DMS79 treated with DMSO at 0.1 percent for 48 hours (cell line): Measurements from ENCODE around the gene TBC1D1.

Experiments used
- DNase-seq: peaks from one replicate; lab custom pipeline; 2025; lab: John Stamatoyannopoulos, UW

Gene TBC1D1

DNA sequence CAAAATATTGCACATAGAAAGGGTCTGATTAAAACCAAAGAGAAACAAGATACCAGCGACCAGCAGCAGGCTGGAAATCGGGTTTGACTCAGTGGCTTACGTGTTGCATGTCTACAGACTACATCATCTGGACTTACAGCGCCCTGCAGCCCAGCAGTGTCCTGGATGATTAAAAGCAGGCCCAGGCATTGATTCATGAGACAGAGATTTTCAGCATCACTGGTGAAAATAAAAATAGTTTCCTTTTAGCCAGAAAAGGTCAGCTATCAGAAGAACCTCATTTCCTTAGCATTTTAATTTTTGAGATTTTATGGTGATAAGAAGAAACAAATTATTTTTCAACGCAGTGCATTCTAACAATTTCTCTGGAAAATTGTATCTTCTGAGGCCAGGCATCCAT is 259.9 kb downstream of the TBC1D1 start:
- DNase-seq: no peak

DNA sequence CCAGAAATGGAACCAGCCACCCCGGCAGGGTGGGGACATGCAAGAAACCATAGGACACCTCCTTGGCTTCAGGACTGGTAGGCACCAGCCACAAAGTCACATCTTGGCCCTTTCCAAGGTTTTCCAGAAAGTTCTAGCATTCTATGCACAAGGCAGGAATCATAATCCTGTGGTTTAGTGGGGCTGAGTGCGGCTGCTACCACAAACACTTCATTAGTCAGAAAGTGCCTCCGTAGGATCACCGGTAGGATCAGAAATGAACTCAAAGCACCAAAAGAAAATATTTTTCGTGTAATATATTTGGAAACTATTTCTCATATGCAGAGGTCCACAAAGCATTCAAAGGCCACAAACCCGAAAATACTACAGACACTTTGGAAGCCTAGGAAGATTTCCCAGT is 261.0 kb downstream of the TBC1D1 start:
- DNase-seq: no peak

DNA sequence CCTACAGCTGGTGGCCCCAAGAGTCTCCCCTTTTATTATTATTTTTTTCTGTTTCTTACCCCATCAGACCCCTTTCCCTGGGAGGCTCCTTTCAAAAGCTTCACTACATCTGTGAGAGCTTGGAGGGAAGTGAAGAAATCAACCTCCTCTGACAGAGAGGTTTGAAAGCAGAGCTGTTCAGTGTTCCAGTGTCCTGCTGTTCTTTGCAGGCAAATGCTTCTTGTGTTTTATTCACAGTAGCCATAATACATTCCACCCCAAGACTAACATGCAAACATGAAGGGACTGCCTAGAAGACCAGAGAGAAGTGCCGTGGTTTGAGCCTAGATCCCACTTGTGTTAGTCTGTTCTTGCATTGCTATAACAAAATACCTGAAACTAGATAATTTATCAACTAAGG is 261.4 kb downstream of the TBC1D1 start:
- DNase-seq: no peak

DNA sequence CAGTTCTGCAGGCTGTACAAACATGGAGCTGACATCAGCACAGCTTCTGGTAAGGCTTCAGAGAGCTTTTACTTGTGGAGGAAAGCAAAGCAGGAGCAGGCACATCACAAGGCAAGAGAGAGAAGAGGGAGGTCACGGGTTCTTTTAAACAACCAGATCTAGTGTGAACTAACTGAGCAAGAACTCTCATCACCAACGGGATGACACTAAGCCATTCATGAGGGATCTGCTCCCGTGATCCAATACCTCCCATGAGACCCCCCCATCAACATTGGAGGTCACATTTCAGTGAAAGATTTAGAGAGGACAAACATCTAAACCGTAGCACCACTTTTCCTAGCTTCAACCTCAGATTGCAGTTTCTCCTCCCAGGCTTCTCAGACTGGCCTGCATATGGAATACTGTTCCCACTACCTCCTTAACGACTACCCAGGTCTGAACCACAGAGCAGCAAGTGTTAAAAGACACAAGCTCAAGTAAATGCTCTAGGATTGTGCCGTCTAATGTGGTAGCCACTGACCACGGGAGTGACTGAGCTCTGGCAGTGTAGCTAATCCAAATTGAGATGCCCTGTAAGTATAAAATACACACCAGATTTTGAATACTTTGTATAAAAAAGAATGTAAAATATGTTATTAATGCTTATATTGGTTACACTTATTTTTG is 262.0 kb downstream of the TBC1D1 start:
- DNase-seq: no peak

DNA sequence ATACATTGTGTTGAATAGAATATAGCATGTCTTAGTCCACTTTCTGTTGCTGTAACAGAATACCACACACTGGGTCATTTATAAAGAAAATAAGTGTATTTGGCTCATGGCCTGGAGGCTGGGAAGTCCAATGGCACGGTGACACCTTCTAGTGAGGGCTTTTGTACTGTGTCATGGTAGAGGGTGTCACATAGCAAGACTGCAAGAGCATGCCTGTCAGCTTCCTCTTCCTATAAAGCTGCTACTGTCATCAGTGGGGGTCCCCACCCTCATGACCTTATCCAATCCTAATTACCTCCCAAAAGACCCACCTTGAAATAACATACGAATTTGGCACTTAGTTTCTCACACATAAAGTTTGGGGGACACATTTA is 262.5 kb downstream of the TBC1D1 start:
- DNase-seq: no peak

DNA sequence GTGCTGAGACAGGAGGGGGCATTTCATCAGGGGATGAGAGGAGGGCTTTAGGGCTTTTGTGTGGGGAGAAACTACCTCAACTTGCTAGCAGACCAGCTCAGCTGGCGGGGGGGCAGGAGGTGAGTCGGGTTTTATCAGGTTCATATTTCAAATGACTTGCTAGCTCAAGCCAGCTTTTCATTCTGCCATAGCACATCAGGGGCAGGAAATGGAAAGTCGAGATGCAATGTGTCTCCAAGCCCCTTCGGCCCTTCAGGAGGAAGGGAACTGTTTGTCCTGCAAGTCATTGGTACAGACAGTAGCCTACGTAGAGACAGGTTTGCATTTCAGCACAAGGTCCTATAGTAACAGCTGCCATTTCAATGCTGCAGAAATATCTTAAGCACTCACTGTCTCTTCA is 263.4 kb downstream of the TBC1D1 start:
- no peak for DNase-seq

DNA sequence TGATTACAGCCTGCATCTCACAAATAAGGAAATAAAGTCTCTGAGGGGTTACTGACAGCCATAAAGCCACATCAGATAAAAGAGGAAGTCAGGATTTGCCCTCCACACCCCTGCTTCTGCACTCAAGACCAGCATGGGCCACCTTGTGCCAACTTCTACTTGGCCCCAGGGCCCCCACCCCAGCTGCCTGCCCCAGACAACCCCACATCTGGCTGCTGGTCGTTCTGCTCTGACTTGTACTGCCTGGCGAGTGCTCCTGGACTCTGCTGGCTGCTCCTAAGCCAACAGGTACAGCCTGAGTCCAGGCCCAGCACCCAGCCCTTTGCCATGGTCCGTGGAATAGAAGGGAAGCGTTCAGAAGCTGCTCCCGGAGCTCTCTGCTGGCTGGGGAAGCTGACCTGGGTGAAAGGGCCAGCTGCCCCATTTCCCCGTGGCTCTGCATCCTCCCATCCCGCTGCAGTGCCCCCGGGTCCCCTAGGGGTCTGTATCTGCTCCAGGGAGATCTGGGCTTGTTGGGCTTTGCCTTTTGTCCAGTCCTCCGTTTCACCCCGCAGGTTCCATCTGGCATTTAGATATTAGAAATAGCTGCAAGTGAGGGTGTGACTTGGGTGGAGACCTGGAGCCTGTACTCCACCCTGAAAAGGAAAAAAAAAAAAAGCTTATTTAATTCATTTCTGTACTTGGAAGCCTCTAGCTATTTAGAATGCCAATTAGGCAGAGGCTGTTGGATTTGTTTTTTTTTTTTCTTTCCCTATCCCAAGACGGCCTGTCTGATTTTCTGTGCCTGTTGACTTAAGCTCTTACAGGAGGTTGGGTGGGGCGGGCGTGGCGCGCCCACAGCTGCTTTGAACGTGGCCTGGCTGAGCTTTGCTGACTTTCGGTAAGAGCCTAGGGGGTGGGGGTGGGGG is 264.1 kb downstream of the TBC1D1 start:
- no peak for DNase-seq

DNA sequence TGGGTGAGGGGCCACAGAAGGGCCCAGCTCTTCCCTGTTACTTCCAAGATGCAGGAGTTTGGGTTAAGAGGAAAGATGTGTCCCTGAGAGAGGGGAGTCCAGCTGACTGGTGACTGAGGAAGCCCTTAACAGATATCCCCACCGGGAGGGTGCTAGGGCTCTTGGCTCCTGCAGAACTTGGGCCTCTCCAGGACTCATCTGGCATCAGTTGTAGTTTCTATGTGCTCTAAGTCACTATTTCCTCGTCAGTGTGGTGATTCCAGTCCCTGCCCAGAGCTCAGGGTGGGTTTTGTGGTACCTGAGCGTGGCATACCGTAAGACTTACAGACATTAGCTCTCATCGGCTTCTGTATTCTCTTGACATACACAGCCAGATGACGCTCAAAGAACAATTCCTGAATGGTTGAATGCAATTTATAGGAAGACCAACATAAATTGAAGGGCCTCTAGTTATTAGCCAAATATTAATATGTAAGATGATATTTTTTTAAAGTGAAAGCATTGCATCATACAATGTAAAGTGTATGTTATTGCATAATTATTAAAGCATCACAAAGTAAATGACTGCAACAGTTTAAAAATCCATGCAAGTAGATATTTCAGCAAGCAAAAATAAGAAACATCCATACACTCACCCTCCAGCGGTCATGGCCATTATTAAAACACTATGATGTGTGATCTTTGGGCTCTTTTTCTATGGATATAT is 264.9 kb downstream of the TBC1D1 start:
- no peak for DNase-seq

DNA sequence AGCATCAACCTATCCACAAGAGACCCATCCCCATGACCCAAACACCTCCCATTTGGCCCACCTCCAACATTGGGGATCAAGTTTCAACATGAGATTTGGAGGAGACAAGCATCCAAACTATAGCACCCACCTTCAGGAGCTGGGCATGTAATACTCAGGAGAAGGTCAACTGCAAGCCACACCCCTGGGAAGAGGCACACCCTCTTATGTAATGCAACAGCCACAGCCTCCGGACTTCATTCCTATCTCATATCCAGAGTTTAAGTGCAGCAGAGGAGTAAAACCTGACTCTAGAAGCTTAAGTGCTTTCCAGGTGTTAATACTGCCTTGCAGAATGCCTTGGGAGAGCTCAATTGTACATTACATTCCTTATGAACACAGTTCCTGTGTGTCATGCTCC is 266.7 kb downstream of the TBC1D1 start:
- no peak for DNase-seq

DNA sequence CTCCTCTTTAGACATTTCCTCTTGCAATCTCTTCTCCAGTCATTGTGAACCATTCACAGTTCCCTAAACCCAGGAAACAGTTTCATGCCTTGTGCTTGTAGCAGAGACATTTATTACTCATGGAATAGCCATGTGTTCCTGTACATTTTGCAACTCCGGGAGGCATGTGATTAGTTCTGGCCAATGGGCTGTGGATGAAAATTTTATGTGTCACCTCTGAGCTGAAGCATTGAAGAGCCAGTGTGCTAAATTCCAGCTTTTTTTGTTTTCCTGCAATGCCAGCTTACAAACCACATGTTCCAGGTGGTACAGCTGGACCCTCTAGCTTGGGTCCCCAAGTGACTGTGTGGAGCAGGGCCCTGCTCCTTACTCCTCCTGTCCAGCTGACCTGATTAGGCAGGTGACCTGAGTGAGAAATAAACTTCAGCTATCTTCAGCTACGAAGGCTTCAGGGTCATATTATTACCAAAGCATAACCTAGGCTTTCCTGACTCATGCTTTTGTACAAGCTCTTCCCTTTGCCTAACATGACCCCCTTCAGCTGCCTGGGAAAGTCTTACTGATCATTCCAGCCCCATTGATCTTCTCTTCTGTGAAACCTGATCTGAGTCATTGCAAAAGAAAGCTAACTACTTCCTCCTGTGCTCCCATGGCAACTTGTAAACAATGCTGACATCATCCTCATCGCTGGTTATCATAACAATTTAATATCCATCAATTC is 269.8 kb downstream of the TBC1D1 start:
- DNase-seq: no peak

DNA sequence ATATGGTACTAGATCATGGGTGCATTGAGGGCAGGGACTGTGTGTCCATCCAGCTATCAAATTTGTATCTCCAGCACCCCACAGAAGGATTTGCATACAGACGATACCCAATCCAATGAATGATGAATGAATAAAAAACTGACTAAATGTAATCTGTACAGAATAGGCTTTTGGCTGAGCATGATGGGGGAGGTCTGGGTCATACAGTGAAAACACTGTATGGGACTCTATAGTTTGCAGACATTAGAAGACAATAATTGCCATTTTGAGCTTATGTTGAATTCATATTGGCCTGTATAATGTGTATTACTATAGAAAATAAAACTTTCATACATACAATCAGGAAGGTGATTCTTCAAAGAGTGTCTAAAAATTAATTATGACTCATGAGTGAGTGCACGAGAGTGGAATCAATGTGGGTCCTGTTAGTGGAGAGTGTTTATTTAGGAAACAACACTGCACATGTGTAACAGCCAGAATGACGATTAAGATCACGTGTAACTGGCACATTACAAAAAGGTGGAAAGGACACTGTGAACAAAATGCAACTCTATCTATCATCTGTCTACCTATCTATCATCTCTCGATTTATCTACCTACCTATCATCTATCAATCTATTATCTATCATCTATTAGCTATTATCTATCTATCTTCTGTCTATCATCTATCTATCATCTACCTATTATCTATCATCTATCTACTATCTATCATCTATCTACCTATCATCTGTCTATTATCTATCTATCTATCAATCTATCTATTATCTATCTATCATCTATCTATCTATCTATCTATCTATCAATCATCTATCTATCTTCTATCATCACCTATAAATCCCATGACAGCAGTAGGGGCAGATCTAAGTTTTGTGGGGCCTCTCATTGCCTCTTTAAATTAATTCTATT is 270.6 kb downstream of the TBC1D1 start:
- no peak for DNase-seq

DNA sequence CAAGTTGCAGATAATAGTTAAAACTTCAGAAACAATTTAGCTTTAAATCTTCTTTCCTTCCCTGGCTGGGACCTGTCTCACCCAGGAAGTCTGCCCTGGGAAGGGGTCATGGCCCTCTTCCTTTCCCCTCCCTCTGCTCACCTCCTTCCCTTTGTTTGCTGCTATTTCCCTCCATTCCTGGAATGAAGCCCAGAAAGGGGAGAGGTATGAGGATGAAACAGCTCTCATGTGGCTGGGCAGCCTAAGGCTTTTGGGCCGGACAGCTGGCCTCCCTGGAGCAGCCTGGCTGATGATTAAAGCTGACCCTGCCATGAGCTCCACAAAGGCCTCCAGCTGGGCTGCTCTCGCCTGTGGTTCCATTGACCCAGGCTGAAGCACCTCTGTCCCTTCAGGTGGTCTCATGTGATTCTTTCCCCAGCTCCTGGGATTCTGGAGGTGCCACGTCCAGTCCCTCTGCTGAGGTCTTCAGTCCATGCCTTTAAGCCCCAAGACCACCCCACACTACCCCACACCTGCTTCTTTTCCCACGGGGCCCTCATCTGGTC is 271.4 kb downstream of the TBC1D1 start:
- no peak for DNase-seq

DNA sequence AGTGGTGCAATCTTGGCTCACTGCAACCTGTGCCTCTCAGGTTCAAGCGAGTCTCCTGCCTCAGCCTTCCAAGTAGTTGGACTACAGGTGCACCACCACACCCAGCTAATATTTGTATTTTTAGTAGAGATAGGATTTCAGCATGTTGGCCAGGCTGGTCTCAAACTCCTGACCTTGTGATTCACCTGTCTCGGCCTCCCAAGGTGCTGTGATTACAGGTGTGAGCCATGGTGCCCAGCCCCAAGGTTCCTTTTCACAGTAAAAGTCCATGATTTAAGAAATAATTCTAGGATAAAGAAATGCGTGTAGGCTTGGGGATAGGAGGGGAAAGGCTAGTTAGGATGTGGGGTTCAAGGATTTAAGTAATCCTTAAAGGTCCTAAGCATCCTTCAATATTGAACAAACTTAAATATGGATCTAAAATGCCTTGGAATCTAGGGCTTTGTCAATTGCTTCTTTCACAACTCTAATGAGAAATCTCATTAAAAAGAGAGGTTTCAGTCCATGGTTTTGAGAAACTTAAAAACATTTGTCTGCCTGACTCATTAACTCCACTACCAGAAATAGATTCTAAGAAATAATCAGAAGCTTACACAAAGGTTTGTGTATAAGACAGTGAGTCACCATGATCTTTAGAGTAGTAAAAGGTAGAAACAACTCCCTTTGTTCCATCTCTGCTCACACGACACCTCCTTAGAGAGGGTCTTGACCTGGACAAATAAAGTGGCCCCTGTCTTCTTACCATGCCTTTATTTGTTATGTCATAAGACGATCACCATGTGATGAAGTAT is 272.5 kb downstream of the TBC1D1 start:
- DNase-seq: no peak

DNA sequence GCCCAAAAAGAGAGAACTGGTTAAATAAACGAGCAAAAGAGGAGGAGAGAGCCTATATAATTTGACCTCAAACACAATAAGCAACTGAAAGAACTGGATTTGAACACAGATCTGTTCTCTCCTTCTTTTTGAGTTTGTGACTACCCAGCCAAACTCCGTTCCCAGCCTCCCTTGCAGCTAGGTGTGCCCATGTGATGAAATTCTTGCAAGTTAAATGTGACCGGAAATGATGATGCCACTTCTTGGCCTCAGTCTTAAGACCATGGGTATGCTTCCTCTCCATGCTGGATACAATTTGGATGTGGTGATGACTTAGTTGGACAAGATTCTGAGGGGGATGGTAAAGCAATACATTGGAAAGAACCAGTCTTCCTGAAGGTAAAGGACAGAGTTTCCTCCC is 273.5 kb downstream of the TBC1D1 start:
- no peak for DNase-seq

DNA sequence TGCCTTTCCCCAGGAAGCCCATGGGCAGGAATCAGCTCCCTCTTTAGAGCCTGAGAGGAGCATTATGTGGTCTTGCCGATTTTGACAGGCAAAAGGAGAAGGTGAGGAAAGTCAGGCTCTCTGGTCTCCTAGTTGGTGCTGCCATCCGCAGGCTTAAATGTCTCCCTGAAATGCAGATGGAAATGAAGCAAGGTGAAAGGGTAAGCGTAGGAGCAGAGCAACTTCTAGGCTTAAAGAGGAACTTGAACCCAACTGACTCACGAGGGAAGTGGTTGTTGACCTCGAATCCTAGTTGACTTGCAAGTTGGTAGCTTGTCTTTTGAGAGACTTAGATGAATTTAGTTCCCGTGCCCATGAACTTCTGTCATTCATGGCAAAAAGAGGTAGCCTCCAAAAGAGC is 275.2 kb downstream of the TBC1D1 start:
- DNase-seq: no peak

DNA sequence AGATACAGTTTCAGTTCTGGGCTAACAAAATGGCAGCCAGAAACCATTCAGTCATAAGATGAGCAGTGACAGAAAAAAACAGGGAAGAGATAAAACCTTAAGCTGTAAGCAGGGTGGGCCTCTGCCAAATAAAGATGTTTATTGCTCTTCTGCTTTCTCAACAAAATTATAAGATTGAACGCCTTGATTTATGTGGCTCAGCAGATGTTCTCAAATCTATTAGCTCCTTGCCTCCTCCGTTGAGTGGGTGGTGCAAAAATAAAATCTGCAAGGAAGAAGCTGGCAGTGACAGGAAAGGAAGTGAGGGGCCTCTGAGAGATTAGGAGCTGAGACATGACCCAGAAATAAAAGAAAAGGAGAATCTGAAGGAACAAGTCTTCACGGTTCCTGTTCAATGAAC is 275.9 kb downstream of the TBC1D1 start:
- DNase-seq: no peak

DNA sequence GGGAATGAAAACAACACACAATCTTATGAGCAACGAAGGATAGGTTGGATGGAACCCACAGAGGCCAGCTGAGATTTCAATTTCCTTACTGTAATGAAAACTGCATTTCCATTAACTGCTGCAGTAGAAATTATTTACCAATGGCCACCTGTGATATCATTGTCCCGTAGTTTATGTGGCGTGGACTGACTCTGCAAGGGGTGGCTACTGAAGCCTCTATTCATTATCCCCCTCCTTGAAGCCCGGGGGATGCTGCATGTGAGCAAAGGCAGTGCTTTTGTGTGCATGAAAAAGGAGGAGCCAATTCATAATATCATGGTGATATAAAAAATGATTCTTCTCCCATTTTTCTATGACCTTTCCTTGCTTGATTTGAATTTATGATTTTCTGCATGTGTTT is 277.1 kb downstream of the TBC1D1 start:
- DNase-seq: no peak

DNA sequence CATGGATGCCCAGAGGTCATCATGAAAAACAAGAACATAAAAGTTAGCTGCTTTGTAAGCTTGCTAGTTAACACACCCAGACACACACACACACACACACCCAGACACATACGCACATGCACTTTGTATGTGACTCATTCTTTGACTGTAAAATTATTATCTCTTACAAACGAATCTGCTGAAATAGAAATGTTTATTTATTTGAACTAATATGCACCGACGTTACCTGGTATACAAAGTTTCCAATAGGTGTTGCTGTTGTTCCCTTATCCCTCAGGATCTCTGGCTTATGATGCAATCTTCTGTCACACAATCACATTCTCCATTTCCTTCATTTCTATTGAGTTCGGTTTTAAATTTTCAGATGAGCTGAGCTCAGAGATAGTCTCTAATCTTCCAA is 278.6 kb downstream of the TBC1D1 start:
- no peak for DNase-seq

DNA sequence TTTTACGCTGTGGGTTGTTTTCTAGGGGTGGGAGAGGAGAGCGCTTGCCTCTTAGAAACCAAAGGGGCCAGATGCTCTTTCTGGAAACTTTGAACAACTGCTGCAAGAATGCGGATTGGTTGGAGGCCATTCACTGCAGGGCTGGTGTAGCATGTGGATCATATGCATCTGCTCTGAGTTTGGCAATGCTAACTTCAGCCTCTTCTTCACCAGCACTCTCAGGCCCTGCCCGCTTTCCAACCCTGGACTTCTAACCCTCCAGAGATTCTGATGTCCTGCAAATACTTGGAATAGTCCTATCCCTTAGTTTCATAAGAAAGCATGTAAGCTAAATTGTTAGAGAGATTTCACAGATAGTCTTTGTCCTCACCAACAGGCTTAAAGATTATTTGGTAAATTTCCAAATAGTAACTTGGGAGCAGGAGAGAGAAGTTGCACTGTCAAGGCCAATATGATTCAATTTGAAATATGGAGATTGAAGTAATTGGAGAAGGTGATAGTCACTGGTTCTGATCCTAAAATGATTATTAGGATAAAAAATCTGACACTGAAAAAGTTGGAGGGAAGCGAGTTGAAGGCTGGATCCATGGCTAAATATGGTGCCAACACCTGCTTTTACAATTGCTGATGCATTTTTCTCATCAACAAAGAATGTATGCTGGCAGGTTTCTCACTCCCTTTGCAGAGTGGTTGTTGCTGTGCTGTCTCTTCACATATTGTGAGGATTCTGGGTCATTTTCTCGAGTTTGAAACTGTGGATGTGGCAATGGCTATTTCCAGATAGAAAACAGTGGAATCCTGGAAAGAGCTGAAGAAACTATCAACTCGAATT is 279.7 kb downstream of the TBC1D1 start:
- DNase-seq: no peak
